SHP77 (cell line): ENCODE data around the gene TFRC.
"Not testable (repeated sequence)": the region's sequence is repeated elsewhere in the genome, so short reads cannot be mapped to it uniquely, and the experiment has no call there.

Experiments
- DNase-seq, 2 experiments: peaks; one replicate each; lab custom pipeline; 2025; lab: John Stamatoyannopoulos, UW

Gene TFRC

DNA sequence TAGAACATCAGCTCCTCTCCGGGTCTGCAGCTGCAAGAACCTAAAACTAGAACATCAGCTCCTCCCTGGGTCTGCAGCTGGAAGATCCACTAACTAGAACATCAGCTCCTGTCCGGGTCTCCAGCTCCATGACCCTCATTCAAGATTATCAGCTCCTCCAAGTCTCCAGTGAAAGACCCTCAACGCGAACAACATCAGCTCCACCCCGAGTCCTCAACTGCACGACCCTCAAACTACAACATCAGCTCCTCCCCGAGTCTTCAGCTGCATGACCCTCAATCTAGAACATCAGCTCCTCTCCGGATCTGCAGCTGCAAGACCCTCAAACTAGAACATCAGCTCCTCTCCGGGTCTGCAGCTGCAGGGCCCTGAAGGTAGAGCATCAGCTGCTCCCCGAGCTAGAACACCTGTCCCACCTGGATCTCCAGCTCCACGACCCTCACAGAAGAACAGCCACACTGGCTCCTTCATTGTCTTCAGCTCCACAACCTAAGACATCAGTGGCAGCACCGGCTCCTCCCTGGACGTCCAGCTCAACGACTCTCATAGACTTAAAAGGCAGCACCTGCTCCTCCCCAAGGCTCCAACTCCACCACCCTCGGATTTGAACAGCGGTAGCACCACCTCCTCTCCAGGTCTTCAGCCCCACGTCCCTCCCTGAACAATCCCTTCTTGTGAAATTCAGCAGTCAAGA is 77.4 kb downstream of the TFRC start:
- DNase-seq = not testable (repeated sequence)

GRCh38 chr3:196003611-196004010 is 78.3 kb downstream of the TFRC start:
- no peak for DNase-seq

GRCh38 chr3:196002721-196003120 is 79.2 kb downstream of the TFRC start:
- not testable (repeated sequence) for DNase-seq

DNA sequence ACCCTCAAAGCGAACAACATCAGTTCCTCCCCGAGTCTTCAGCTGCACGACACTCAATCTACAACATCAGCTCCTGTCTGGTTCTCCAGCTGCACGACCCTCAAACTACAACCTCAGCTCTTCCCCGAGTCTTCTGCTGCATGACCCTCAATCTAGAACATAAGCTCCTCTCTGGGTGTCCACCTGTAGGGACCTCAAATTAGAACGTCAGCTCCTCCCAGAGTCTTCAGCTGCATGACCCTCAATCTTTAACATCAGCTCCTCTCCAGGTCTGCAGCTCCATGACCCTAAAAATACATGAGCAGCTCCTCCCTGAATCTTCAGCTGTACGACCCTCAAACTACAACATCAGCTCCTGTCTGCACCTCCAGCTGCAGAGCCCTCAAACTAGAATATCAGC is 80.7 kb downstream of the TFRC start:
- not testable (repeated sequence) for DNase-seq

DNA sequence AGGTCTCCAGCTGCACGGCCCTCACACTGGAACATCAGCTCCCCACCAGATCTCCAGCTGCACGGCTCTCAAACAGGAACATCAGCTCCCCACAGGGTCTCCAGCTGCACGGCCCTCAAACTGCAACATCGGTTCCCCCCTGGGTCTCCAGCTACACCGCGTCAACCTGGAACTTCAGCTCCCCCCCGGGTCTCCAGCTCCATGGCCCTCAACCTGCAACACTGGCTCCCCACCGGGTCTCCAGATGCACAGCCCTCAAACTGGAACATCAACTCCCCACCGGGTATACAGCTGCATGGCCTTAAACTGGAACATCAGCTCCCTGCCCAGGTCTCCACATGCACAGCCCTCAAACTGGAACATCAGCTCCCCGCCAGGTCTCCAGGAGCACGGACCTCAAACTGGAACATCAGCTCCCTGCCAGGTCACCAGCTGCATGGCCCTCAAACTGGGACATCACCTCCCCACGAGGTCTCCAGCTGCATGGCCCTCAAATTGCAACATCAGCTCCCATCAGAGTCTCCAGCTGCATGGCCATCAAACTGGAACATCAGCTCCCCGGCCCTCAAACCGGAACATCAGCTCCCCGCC is 81.4 kb downstream of the TFRC start:
- not testable (repeated sequence) for DNase-seq

DNA sequence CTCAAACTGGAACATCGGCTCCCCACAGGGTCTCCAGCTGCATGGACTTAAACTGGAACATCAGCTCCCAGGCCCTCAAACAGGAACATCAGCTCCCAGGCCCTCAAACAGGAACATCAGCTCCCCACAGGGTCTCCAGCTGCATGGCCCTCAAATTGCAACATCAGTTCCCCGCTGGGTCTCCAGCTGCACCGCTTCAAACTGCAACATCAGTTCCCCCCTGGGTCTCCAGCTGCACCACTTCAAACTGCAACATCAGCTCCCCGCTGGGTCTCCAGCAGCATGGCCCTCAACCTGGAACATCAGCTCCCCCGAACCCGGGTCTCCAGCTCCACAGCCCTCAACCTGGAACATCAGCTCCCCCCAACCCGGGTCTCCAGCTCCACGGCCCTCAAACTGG is 82.0 kb downstream of the TFRC start:
- no peak for DNase-seq
